K562 (cell line): ENCODE measurements around the gene ENO2. TPM values are rescaled to one million over a fixed set of nuclear protein-coding genes. Genes with fewer than 3 reads are reported as not detected.

Experiments
- BRF2 ChIP-seq: IDR thresholded peaks from 3 replicates; pipeline ENCODE4 v1.6.1; 2011; ENCODE audit warnings: borderline replicate concordance, mild to moderate bottlenecking; ENCODE audit not compliant: insufficient read length, insufficient read depth
- EZH2 ChIP-seq: IDR thresholded peaks from 2 replicates; pipeline ENCODE4 v1.6.1; 2012; ENCODE audit warnings: low read depth, mild to moderate bottlenecking, inconsistent platforms, low read length, borderline replicate concordance
- HDAC1 ChIP-seq, 2 experiments: fragments of 450-650 bp; IDR thresholded peaks; 2 replicates each; pipeline ENCODE4 v1.6.1; 2016 to 2017; ENCODE audit warnings: inconsistent platforms in 1 of 2, mild to moderate bottlenecking in 1 of 2, moderate library complexity in 1 of 2
- KDM1A ChIP-seq, 2 experiments: fragments of 450-650 bp; IDR thresholded peaks; 2 replicates each; pipeline ENCODE4 v1.6.1; 2016; ENCODE audit warnings: mild to moderate bottlenecking in 2 of 2
- KLF1 ChIP-seq: fragments of 450-650 bp; IDR thresholded peaks from 2 replicates; pipeline ENCODE4 v1.6.1; 2016; ENCODE audit warnings: missing genetic modification characterization, missing compliant biosample characterization
- MYC ChIP-seq, 2 experiments: fragments of 250-450 bp in 1 of 2; sonication (Bioruptor Pico) in 1 of 2; IDR thresholded peaks; 2 replicates each; pipeline versions ENCODE4 v1.5.1 to v1.6.1; 2012 to 2021; ENCODE audit warnings: low read depth in 2 of 2, borderline replicate concordance in 1 of 2, improper control_type of control experiment in 1 of 2, low read length in 1 of 2, mild to moderate bottlenecking in 1 of 2, moderate library complexity in 1 of 2
- NEUROD1 ChIP-seq: fragments of 150-350 bp; IDR thresholded peaks from 2 replicates; pipeline ENCODE4 v1.6.1; 2014; ENCODE audit warnings: borderline replicate concordance, low read length, low read depth; ENCODE audit not compliant: partially characterized antibody
- NFIX ChIP-seq: fragments of 250-450 bp; sonication (Bioruptor Pico); IDR thresholded peaks from 2 replicates; pipeline ENCODE4 v1.4.0; 2020; ENCODE audit warnings: low read depth, mild to moderate bottlenecking, moderate library complexity
- NFRKB ChIP-seq: fragments of 450-650 bp; IDR thresholded peaks from 2 replicates; pipeline ENCODE4 v1.6.1; 2016; ENCODE audit warnings: low read depth
- NR3C1 ChIP-seq: sonication (generic); formaldehyde crosslinking; IDR thresholded peaks from 2 replicates; pipeline ENCODE4 v1.8.1; 2022; ENCODE audit warnings: missing genetic modification reagents
- PURB ChIP-seq: sonication (generic); formaldehyde crosslinking; IDR thresholded peaks from 2 replicates; pipeline ENCODE4 v1.9.0; 2021; ENCODE audit warnings: low read depth, mild to moderate bottlenecking, missing genetic modification reagents
- SFPQ ChIP-seq: fragments of 200-400 bp; formaldehyde crosslinking; IDR thresholded peaks from 2 replicates; pipeline ENCODE4 v1.6.1; 2017; ENCODE audit warnings: mild to moderate bottlenecking, low read depth, low read length, moderate library complexity
- SRSF7 ChIP-seq: fragments of 200-400 bp; formaldehyde crosslinking; optimal IDR thresholded peaks from 2 replicates; pipeline ENCODE3; 2017; ENCODE audit warnings: mild to moderate bottlenecking, low read depth, low read length
- TFAM ChIP-seq: fragments of 250-450 bp; sonication (Bioruptor Pico); conservative IDR thresholded peaks from 2 replicates; pipeline ENCODE4 v1.5.0; 2021; ENCODE audit warnings: mild to moderate bottlenecking, moderate library complexity
- ZC3H11A ChIP-seq: IDR thresholded peaks from 2 replicates; pipeline ENCODE4 v1.6.1; 2012; ENCODE audit warnings: low read depth, low read length, improper control_type of control experiment
- ZC3H8 ChIP-seq: fragments of 450-650 bp; IDR thresholded peaks from 2 replicates; pipeline ENCODE4 v1.6.1; 2017
- ZMIZ1 ChIP-seq, 2 experiments: fragments of 150-350 bp in 1 of 2; IDR thresholded peaks; 2 replicates each; pipeline ENCODE4 v1.6.1; 2012 to 2016; ENCODE audit warnings: low read depth in 2 of 2, low read length in 2 of 2, mild to moderate bottlenecking in 1 of 2, moderate library complexity in 1 of 2
- ZNF277 ChIP-seq: fragments of 250-450 bp; sonication (Bioruptor Pico); IDR thresholded peaks from 2 replicates; pipeline ENCODE4 v1.8.0; 2022; ENCODE audit warnings: inconsistent platforms, mild to moderate bottlenecking, moderate library complexity, borderline replicate concordance
- ZNF431 ChIP-seq: sonication (generic); formaldehyde crosslinking; IDR thresholded peaks from 2 replicates; pipeline ENCODE4 v1.8.0; 2022; ENCODE audit warnings: mild to moderate bottlenecking, missing genetic modification reagents
- ZNF766 ChIP-seq: fragments of 200-800 bp; sonication (Bioruptor generic); conservative IDR thresholded peaks from 2 replicates; pipeline ENCODE4 v1.6.1; 2016; ENCODE audit warnings: missing genetic modification characterization, missing compliant biosample characterization
- polyA plus RNA-seq, 8 experiments: library from polyadenylated mRNA; depleted of rRNA in 4 of 8; stranded (reverse) in 5 of 8; unstranded in 3 of 8; fragments of >200 nt; fragmentation: Nextera tagmentation in 2 of 8; fragmentation: Illumina TruSeq in 1 of 8; extraction: Ambion mirVana in 2 of 8; extraction: Trizol in 1 of 8; gene quantifications; 2 replicates each; pipeline versions ENCODE4 v1.2.1 to v1.2.3, GENCODE V29; 2011 to 2014; ENCODE audit warnings: inconsistent platforms in 1 of 8, missing spikeins in 1 of 8
- total RNA-seq, 7 experiments: library from RNA; depleted of rRNA in 6 of 7; stranded (reverse); fragments of >200 nt in 6 of 7; fragmentation: Illumina TruSeq in 2 of 7; extraction: Trizol in 2 of 7; gene quantifications; 2 replicates each; pipeline versions ENCODE4 v1.2.1 to v1.2.3, GENCODE V29; 2011 to 2021; ENCODE audit warnings: low replicate concordance in 1 of 7

The ENO2 gene
- total and polyA plus RNA-seq, 9 of the 15 experiments (the other 6 are each of a cell fraction or from before 2014, with no cell fraction given) = 10.9 to 43.3 (median 21.0) TPM

GRCh38 chr12:6970096-6970527, 55.7 kb downstream of the ENO2 start (continued):
- TF ChIP-seq ZMIZ1 (IDR thresholded peaks at IDR 0.05; ENCODE audit: low read depth in 2 of 2, low read length in 2 of 2) = no peak
- TF ChIP-seq TFAM (CRISPR knock-in tag) = no peak
- TF ChIP-seq NFRKB = no peak
- no peak for TF ChIP-seq KLF1 (tag)
- no peak for TF ChIP-seq BRF2
- no peak for TF ChIP-seq ZC3H8
- TF ChIP-seq HDAC1 (IDR thresholded peaks at IDR 0.05) = no peak
- TF ChIP-seq ZNF766 (CRISPR knock-in tag) = no peak
- no peak for TF ChIP-seq EZH2
- TF ChIP-seq KDM1A (IDR thresholded peaks at IDR 0.05) = no peak
- TF ChIP-seq NFIX (CRISPR knock-in tag) = no peak
- TF ChIP-seq ZC3H11A = no peak
- TF ChIP-seq SRSF7 = no peak
- no peak for TF ChIP-seq MYC (IDR thresholded peaks at IDR 0.05; ENCODE audit: low read depth, low read length)
- TF ChIP-seq MYC (CRISPR knock-in tag; IDR thresholded peaks at IDR 0.05; ENCODE audit: borderline replicate concordance, low read depth) = no peak
- TF ChIP-seq NEUROD1 = no peak
- TF ChIP-seq SFPQ = no peak
- TF ChIP-seq ZNF277 (CRISPR knock-in tag) = no peak
- no peak for TF ChIP-seq PURB (CRISPR knock-in tag)
- no peak for TF ChIP-seq ZNF431 (CRISPR knock-in tag)
- 0 out of 2 replicates have a peak, but pooled peaks have one; percentile 28 for TF ChIP-seq NR3C1 (CRISPR knock-in tag)
